ENCODE data around the gene RNF175. TPM values are rescaled to one million over a fixed set of nuclear protein-coding genes. Genes with fewer than 3 reads are reported as not detected.

Gene RNF175
- total RNA-seq, 1 donor = not detected

DNA sequence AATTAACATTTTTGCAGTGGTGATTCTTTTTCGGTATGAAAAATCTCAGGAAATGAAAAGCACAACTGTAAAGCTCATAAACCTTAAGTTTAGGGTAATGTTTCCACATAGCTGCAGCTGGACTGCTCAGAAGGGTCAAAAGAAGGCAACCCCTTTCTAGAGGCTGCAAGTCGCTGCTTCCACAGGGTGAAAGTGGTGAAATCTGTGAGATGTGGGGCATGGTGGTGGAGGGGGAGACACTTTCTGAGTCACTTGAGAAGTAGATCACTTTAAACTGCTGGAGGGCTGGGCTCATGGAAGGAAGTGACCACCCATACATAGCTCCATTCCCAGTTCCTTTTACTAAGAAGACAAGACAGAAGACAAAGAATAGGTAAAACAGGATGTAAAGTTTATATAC lies 20.4 kb upstream of the RNF175 start:
- no peak for TF ChIP-seq CTCF (IDR thresholded peaks at IDR 0.05; ENCODE audit: insufficient read depth, low read depth, low read length)
- no peak overlapping the region for H3K4me3 ChIP-seq (ENCODE audit: low read depth, low read length)
- no peak for DNase-seq (ENCODE audit: low read depth)

- DNase-seq (ENCODE audit: low read depth) = no peak
- TF ChIP-seq CTCF (IDR thresholded peaks at IDR 0.05; ENCODE audit: insufficient read depth, low read depth, low read length) = no peak
- H3K4me3 ChIP-seq (ENCODE audit: low read depth, low read length) = no peak overlapping the region
Measured at GRCh38 chr4:153778383-153778782, 18.6 kb upstream of the RNF175 start.

DNA sequence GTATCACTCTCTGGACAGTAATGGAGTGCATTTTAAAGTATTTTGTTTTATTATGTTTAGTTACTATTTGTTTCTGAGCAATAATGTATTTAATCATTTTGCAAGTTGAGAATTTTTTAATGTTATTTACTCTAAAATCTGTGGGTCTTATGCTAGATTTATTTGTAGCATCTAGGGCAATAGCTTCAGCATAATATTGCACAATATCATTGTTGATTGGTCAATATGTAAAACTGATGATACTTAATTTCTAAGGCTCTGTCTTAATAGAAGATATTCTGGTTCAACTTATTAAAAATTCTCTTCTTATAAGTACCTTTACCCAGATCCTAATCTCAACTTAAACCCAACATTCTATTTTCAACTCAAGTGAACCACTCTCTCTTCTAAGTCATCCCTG lies 17.6 kb upstream of the RNF175 start:
- H3K4me3 ChIP-seq (ENCODE audit: low read depth, low read length) = no peak overlapping the region
- TF ChIP-seq CTCF (IDR thresholded peaks at IDR 0.05; ENCODE audit: insufficient read depth, low read depth, low read length) = no peak
- DNase-seq (ENCODE audit: low read depth) = no peak

DNA sequence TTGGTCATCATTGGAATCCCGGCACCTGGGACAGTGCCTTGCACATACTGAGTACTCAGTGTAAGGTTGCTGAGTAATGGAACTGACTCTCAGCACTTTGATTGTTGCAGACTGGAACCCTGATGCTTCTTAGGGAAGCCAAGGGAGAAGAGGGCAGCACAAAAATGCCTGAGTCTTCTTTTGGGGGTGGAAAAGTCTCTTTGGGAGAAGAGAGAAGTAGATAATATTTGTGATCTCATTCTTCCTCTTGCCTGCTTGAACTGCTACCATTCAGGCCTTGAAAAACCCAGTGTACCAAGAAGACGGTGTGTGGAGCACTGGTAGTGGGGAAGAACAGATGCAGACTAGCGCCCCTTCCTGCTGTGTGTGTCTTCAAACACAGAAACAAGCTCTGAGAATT lies 16.8 kb upstream of the RNF175 start:
- DNase-seq (ENCODE audit: low read depth) = no peak
- H3K4me3 ChIP-seq (ENCODE audit: low read depth, low read length) = no peak overlapping the region
- no peak for TF ChIP-seq CTCF (IDR thresholded peaks at IDR 0.05; ENCODE audit: insufficient read depth, low read depth, low read length)

DNA sequence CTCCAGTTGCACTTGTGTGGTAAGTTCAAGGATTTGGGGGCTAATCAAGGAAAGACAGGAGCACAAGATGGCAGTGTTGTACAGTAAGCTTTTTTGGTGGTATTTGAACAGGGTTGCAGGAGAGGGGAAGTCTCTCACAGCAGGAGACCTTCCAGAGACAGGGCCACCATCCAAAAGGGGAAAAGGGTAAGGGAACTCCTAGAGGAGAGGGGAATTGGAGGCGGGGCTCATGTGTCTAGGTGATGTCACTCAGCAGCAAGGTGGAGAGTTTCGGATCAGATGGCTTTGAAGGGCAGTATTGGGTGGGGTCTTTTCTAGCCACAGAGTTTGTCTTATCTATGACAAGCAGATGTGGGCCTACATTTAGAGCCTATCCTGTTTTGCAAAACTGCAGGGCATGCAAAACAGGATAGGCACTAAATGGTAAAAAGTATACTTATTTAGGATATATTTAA lies 13.4 kb upstream of the RNF175 start:
- DNase-seq (ENCODE audit: low read depth) = no peak
- H3K4me3 ChIP-seq (ENCODE audit: low read depth, low read length) = no peak overlapping the region
- no peak for TF ChIP-seq CTCF (IDR thresholded peaks at IDR 0.05; ENCODE audit: insufficient read depth, low read depth, low read length)

DNA sequence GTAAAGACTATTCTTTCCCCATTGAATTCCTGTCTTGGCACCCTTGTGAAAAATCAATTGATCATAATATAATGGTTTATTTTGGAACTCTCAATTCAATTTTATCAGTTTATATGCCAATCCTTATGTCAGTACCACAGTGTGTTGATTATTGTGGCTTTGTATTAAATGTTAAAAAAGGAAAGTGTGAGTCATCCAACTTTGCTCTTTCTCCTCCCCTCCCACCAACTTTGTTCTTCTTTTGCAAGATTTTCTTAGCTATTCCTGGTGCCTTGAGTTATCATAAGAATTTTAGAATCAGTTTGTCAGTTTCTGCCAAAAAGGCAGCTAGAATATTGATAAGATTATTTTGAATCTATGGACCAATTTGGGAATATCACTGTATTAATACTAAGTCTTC lies 11.2 kb upstream of the RNF175 start:
- H3K4me3 ChIP-seq (ENCODE audit: low read depth, low read length) = no peak overlapping the region
- no peak for DNase-seq (ENCODE audit: low read depth)
- no peak for TF ChIP-seq CTCF (IDR thresholded peaks at IDR 0.05; ENCODE audit: insufficient read depth, low read depth, low read length)

DNA sequence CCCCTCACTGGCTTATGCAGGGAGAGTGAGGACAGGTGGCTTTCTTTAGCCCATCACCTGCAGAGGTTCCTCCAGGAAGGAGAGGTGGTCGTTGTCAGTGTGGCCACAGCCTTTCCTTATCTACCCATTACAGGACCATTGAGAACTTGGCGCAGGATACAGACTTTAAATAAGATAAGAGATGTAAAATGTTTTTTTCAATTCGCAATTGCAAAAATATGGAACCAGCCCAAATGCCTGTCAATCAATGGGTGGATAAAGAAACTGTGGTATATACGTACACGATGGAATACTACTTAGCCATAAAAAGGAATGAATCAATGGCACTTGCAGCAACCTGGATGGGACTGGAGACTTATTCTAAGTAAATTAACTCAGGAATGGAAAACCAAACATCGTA lies 6.9 kb upstream of the RNF175 start:
- TF ChIP-seq CTCF (IDR thresholded peaks at IDR 0.05; ENCODE audit: insufficient read depth, low read depth, low read length) = no peak
- no peak for DNase-seq (ENCODE audit: low read depth)
- H3K4me3 ChIP-seq (ENCODE audit: low read depth, low read length) = no peak overlapping the region
